ENCODE data around the gene BICRA.

DNA sequence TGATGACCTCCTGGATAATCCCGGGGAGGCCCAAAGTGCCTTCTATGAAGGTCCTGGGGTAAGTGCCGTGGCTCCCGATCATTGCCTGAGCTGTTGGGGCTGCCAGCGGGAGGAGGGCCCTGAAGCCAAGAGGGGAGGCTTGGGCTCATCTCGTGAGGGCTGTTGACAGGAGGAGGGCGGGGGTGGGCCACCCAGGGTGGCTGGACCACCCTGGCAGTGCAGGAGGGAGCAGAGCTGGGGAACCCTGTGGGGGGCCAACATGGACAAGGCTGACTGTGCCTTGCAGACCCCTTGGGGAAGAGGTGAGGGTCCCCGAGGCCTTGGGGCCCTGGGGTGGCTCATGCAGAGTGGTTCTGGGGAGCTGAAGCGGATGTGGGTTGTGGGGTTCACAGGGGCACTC is 66.9 kb downstream of the BICRA start:
- TF ChIP-seq POLR2AphosphoS5 (IDR thresholded peaks at IDR 0.05; ENCODE audit: borderline replicate concordance, low read depth, low read length) (no peak), EZH2 (IDR thresholded peaks at IDR 0.05) (no peak), FOXP2 (optimal IDR thresholded peaks at IDR 0.05; ENCODE audit: control extremely low read depth, extremely low read length, insufficient read depth) (no peak)

Data from SK-N-MC (cell line).